ENCODE measurements around the gene ATAD3C. TPM values are rescaled to one million over a fixed set of nuclear protein-coding genes. Genes with fewer than 3 reads are reported as not detected.

ATAD3C gene
- total and polyA plus RNA-seq, 2 of the 4 experiments (the other 2 are of a cell fraction) = not detected

DNA sequence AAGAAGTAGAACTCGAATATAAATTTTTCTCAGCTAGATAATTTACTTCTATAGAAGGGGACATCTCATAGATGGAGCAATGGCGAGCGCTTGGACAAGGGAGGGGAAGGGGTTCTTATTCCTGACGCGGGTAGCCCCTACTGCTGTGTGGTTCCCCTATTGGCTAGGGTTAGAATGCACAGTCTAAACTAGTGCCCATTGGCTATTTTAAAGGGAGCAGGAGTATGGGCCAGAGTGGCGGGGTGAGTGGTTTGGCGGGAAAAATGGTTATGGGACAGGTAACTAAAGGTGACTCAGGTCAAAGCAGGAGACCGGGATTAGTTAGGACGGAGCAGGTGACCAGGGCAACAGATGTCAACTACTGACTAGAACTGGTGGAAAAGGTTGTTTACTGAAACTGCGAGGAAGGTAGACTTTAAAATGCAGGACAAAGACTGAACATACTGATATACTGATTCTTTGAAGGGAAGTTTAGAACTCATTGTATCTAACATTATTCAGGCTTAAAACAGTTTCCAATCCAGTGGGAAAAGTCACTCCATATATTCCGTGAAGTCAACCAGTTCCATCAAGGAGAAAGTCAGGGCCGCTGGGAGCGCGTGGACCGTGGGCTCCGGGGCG, 61.5 kb downstream of the ATAD3C start:
- dilution Hi-C loops (cut with HindIII; ENCODE audit: low sequenced_read_pairs, unreplicated experiment) = no loop called here
- WGBS, 2 experiments (ENCODE audit: extremely low coverage in 2 of 2, insufficient read length in 1 of 2) = no CpG with 5 or more reads among the region's 17 CpGs
- intact Hi-C loops (cut with micrococcal nuclease) = no loop called here

More for the DNA sequence above, 61.5 kb downstream of the ATAD3C start:
- H3K23ac ChIP-seq (ENCODE audit: low read depth, low read length) = peak overlapping the region; percentile 82; the same call in 1 of the 2 replicates
- H3K4me2 ChIP-seq (ENCODE audit: low read depth, low read length) = peak overlapping the region; percentile 94
- H4K5ac ChIP-seq (ENCODE audit: low read depth, low read length) = peak overlapping the region; percentile 95
- peak overlapping the region; percentile 96 for H3K27ac ChIP-seq (ENCODE audit: insufficient read depth, low read length)
- TF ChIP-seq POLR2A (IDR thresholded peaks at IDR 0.05; ENCODE audit: low read depth, low read length) (no peak), RAD21 (IDR thresholded peaks at IDR 0.05; ENCODE audit: low read length) (no peak), RCOR1 (IDR thresholded peaks at IDR 0.05; ENCODE audit: insufficient replicate concordance, low read length) (no peak), ELK1 (IDR thresholded peaks at IDR 0.05; ENCODE audit: borderline replicate concordance, low read depth, low read length) (no peak), CTCF (conservative IDR thresholded peaks at IDR 0.05; ENCODE audit: low read depth, low read length) (no peak), RFX5 (IDR thresholded peaks at IDR 0.05; ENCODE audit: low read depth, low read length) (no peak), NFE2L2 (IDR thresholded peaks at IDR 0.05; ENCODE audit: low read depth, low read length) (no peak), MXI1 (IDR thresholded peaks at IDR 0.05; ENCODE audit: borderline replicate concordance, low read depth, low read length) (no peak), BHLHE40 (IDR thresholded peaks at IDR 0.05; ENCODE audit: low read depth, low read length) (no peak)
- TF ChIP-seq, protein P1, sequence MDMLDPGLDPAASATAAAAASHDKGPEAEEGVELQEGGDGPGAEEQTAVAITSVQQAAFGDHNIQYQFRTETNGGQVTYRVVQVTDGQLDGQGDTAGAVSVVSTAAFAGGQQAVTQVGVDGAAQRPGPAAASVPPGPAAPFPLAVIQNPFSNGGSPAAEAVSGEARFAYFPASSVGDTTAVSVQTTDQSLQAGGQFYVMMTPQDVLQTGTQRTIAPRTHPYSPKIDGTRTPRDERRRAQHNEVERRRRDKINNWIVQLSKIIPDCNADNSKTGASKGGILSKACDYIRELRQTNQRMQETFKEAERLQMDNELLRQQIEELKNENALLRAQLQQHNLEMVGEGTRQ (IDR thresholded peaks at IDR 0.05; ENCODE audit: low read depth, low read length) = no peak
- POLR2A ChIA-PET (ENCODE audit: unreplicated experiment) = no interaction called here
- no peak for ATAC-seq (ENCODE audit: low read depth)
- H3K4ac ChIP-seq (ENCODE audit: low read depth, low read length) = peak overlapping the region; percentile 93
- H2BK20ac ChIP-seq (ENCODE audit: low read depth, low read length) = no peak overlapping the region
- 0 out of 2 replicates have a peak, but pooled peaks cover 4% of the 10 kb centered on the region for H3K9me1 ChIP-seq (ENCODE audit: insufficient read depth, low read length)
- H3K36me3 ChIP-seq (ENCODE audit: control insufficient read depth, insufficient read depth, low read length) = peaks cover 4% of the 10 kb centered on the region
- peak overlapping the region; percentile 95 for H2AK9ac ChIP-seq (replicated peaks; ENCODE audit: low read depth, low read length, poor library complexity)
- CTCF ChIA-PET = no interaction called here
- H3K9me3 ChIP-seq (ENCODE audit: control insufficient read depth, insufficient read depth, low read length) = no peaks in the 10 kb centered on the region
- H3K18ac ChIP-seq (ENCODE audit: low read depth, low read length) = no peak overlapping the region
- peak overlapping the region; percentile 100 for H2AFZ ChIP-seq (replicated peaks; ENCODE audit: low read length, poor library complexity)
- peak overlapping the region; percentile 84 for H3K14ac ChIP-seq (replicated peaks; ENCODE audit: low read depth, low read length)
- peaks cover 3% of the 10 kb centered on the region; the same call in 1 of the 2 replicates for H3K4me1 ChIP-seq (ENCODE audit: control insufficient read depth, insufficient read depth, low read length)
- in situ Hi-C loops (cut with MboI; ENCODE audit: low sequenced_read_pairs) = no loop called here
- H2BK120ac ChIP-seq (ENCODE audit: low read depth, low read length) = no peak overlapping the region
- 0 out of 2 replicates have a peak, but pooled peaks cover 4% of the 10 kb centered on the region for H4K20me1 ChIP-seq (ENCODE audit: insufficient read depth, low read length)
- no peak overlapping the region for H2BK15ac ChIP-seq (ENCODE audit: low read depth, low read length)
- H3K79me1 ChIP-seq (ENCODE audit: low read depth in 1 of 2, low read length in 2 of 2) = peaks cover 10 to 20% of the 10 kb centered on the region in 2 experiments
- peak overlapping the region; percentile 91 for H3K9ac ChIP-seq (ENCODE audit: low read depth, low read length)
- H3K56ac ChIP-seq (ENCODE audit: extremely low read depth, insufficient read depth, low read length) = peak overlapping the region; percentile 80; the same call in 1 of the 2 replicates
- H3K27me3 ChIP-seq (ENCODE audit: control insufficient read depth, insufficient read depth, low read length) = no peaks in the 10 kb centered on the region
- BruUV-seq (replicated peaks) = no TSS peak
- H2AK5ac ChIP-seq (ENCODE audit: low read depth, low read length) = peak overlapping the region; percentile 95
- DNase-seq = peak; percentile 2
- peak overlapping the region; percentile 89 for H3K4me3 ChIP-seq (ENCODE audit: insufficient read depth, low read depth, low read length)
- H4K8ac ChIP-seq (ENCODE audit: low read depth in 2 of 2, low read length in 2 of 2) = peak overlapping the region; percentile 78 to 97
- peak overlapping the region; percentile 95 for H2BK5ac ChIP-seq (ENCODE audit: low read depth, low read length, poor library complexity, severe bottlenecking)
- H4K91ac ChIP-seq (ENCODE audit: insufficient read depth, low read depth, low read length) = peak overlapping the region; percentile 92
